ENCODE measurements around the gene YY2.

- TF ChIP-seq CTCF (IDR thresholded peaks at IDR 0.05) (no peak), EP300 (IDR thresholded peaks at IDR 0.05) (no peak)
Measured at GRCh38 chrX:21847342-21847741, 8.4 kb upstream of the YY2 start.

Measured in ovary (tissue), 3 donors.